Mucosa of descending colon (tissue), 3 donors: Measurements from ENCODE around the gene LYST. TPM values are rescaled to one million over a fixed set of nuclear protein-coding genes. Genes with fewer than 3 reads are reported as not detected.

ENCODE experiments used
- ATAC-seq: fragments of 200-7000 bp; cut with Tn5 transposase; one replicate; pipeline ENCODE4 v1.9.1; 2020; ENCODE audit warnings: mild to moderate bottlenecking, moderate library complexity
- DNase-seq, 3 donors: peaks; one replicate each; pipeline ENCODE4 v3.0.0-alpha.2; 2020
- H3K36me3 ChIP-seq: fragments of 200-600 bp; one replicate; pipeline ENCODE4 v1.8.0; 2021; ENCODE audit warnings: low read depth, mild to moderate bottlenecking
- H3K4me1 ChIP-seq: fragments of 200-600 bp; one replicate; pipeline ENCODE4 v1.8.0; 2021; ENCODE audit warnings: low read depth, mild to moderate bottlenecking
- H3K4me3 ChIP-seq: fragments of 200-600 bp; one replicate; pipeline ENCODE4 v1.8.0; 2021; ENCODE audit warnings: mild to moderate bottlenecking
- H3K9me3 ChIP-seq: fragments of 200-600 bp; one replicate; pipeline ENCODE4 v1.8.0; 2021; ENCODE audit warnings: mild to moderate bottlenecking
- intact Hi-C, 2 donors: fragments of 100-400 bp; cut with DNase I in 1 of 2; cut with micrococcal nuclease in 1 of 2; formaldehyde crosslinking; loops; one replicate each; pipeline versions ENCODE4 v1.11.0 to v1.11.1; 2022; cut with DNase I, micrococcal nuclease
- total RNA-seq, 3 donors: library from RNA; stranded (reverse); fragmentation: NEBNext Ultra II Directional in 2 of 3; extraction: Animal tissue kit (Norgen Biotek cat#: 25700) in 2 of 3; gene quantifications; one replicate each; pipeline versions ENCODE4 v1.2.1 to v1.2.4, GENCODE V29; 2021 to 2023
- TF ChIP-seq, protein P1 (sequence below): fragments of 200-600 bp; IDR thresholded peaks from one replicate; pipeline ENCODE4 v1.8.0; 2022; ENCODE audit warnings: antibody characterized with exemption, mild to moderate bottlenecking
- donor health status: DM: no; HTN: no; CAD: no; lungs with moderate emphysema.
- donor health status: DM: no; HTN: no; CAD: no.
- donor health status: DM: no; HTN: yes; CAD: no.

The LYST gene
- total RNA-seq, 3 donors from 2014 or later, result 24.0 to 32.3 (median 26.7) TPM

DNA sequence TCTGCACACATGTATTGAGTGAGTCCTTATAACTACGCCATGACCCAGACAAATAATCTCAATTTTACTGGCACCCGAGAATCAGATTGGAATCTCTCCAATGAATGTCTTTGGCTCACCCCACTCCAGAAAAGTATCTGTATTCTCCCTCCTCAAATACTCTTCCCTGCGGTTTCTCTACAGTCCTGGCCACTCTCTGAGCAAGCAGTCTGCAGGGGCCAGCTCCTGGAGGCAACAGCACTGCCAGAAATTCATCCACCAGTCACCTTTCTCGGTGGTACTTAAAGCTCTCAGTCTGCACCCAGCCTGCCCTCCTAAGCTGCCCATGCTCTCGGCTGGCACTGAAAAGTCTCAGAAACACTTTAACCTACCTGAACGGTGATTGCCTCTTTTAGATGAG, 16.1 kb upstream of the LYST start:
- no peak for DNase-seq
- Histone ChIP-seq H3K9me3 (no peaks in the 10 kb centered on the region), H3K36me3 (no peaks in the 10 kb centered on the region), H3K4me3 (no peak overlapping the region), H3K4me1 (peaks cover 7% of the 10 kb centered on the region)
- TF ChIP-seq, protein P1, sequence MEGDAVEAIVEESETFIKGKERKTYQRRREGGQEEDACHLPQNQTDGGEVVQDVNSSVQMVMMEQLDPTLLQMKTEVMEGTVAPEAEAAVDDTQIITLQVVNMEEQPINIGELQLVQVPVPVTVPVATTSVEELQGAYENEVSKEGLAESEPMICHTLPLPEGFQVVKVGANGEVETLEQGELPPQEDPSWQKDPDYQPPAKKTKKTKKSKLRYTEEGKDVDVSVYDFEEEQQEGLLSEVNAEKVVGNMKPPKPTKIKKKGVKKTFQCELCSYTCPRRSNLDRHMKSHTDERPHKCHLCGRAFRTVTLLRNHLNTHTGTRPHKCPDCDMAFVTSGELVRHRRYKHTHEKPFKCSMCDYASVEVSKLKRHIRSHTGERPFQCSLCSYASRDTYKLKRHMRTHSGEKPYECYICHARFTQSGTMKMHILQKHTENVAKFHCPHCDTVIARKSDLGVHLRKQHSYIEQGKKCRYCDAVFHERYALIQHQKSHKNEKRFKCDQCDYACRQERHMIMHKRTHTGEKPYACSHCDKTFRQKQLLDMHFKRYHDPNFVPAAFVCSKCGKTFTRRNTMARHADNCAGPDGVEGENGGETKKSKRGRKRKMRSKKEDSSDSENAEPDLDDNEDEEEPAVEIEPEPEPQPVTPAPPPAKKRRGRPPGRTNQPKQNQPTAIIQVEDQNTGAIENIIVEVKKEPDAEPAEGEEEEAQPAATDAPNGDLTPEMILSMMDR, result no peak
- intact Hi-C loops, result no loop called here
- no peak for ATAC-seq

DNA sequence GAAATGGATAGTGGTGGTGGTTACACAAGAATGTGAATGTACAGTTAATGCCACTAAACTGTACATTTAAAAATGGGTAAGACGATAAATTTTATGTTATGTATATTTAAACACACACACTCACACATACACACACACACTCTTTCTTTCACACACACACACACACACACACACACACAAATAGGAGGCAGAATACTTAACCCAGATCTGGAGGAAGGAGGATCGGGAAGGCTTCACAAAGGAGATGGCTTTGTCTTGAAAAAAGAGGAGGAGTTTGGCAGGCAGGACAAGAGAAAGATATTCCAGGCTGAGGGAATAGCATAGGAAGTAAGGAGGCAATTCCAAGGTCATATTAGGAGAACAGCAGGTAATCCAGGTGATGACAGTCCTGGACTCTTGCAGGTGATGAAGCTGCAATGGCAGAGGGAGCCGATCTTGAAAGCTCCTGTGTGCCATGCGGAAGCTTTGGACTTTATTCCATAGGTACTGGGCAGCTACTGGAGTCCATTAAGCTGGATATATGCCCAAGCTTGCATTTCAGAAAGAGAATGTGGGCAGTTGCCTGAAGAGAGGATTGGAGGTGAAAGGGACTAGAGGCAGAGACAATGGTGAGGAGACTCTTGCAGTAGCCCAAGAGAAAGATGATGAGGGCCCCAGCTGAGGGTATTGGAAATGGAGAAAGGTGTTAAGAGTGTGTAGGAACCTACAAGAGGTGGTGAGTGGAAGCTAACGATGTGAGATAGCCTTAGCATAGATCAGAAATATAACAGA, 15.4 kb upstream of the LYST start:
- Histone ChIP-seq H3K36me3 (no peaks in the 10 kb centered on the region), H3K4me3 (no peak overlapping the region), H3K4me1 (peaks cover 7% of the 10 kb centered on the region), H3K9me3 (no peaks in the 10 kb centered on the region)
- TF ChIP-seq, protein P1, result no peak
- no peak for DNase-seq
- intact Hi-C loops, result no loop called here
- ATAC-seq, result no peak

DNA sequence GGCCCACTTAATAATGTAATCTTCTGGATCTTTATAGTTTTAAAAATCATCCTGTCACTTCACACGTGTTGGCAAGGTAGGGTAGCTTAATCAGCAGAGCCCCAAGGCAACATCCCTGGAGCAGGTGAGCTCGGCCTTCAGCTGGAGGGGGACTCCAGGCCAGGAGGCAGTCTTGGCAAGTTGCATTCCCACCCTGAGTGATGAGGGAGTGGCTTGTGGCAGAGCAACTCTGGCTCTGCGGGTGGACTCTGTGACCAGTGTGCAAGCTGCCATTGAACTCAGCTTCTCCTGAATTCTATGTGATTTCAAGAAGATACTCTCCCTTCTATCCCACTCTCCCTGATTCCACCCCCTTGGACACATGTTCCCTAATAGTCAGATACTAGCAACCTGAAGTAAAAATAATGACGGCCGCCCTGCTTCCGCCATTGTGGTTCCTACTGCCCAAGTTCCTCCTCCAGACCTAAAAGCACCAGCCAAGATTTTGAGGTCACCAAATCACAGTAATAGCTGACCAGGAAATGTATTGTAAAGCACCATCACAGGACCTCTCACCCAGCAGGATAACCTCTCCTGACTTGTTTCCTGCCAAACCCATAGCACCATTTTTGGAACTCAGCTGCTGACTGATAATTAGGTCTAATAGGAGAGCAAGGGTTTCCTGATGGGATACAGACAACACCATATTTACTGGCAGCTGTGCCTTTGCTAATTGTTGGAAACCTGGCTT, 11.5 kb upstream of the LYST start:
- ATAC-seq (peak; percentile 12), DNase-seq (no peak)
- Histone ChIP-seq H3K36me3 (no peaks in the 10 kb centered on the region), H3K4me1 (peaks cover 4% of the 10 kb centered on the region), H3K4me3 (no peak overlapping the region), H3K9me3 (no peaks in the 10 kb centered on the region)
- TF ChIP-seq, protein P1, result no peak
- intact Hi-C loops, result no loop called here

DNA sequence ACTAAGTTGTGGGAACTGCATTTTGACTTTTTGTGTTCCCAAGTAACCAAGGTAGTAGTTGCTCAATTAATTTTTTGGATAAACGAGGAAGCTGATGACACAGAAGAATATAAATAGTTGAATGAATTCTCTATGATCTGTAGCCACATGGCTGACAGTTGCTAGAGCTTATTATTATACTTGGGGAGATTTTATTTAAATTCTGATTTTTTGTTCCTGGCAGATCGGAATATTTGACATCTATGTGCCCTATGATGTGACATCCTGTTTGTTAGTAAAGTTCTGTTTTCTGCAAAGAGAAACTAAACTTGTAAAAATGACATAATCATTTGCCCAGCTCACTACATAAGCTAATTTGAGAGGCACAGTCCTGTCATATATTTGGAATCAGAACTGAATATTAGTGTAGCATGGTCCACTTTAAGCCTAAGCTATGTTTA, 9.7 kb upstream of the LYST start:
- no peak for ATAC-seq
- H3K4me1 ChIP-seq, result peaks cover 4% of the 10 kb centered on the region
- H3K9me3 ChIP-seq, result no peaks in the 10 kb centered on the region
- TF ChIP-seq, protein P1, result no peak
- H3K36me3 ChIP-seq, result no peaks in the 10 kb centered on the region
- intact Hi-C loops, result no loop called here
- no peak overlapping the region for H3K4me3 ChIP-seq
- no peak for DNase-seq

DNA sequence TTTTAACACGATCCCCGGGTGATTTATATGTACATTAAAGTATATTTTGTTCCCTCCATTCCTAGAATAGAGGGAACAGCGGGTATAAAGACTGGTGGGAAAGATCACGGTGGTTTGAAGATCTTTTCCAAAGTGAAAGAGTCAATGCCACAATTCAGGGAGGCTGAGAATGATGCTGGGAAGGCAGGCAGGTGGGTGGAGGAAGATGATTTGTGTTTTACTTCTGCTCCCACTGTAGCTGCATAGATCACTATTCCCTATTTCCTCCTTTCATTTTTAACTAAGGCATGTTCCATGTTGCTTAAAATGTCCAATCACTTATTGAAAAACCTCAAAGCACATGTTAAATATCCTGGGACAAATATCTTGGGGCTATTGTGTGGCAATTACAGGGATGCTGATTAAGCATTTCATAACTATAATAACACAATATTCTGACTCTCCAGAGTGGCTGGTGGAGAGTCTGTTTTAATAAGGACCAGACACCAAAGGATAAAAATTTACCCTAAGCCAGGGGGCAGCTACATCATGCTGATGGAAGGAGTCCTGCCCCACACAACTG, 8.4 kb upstream of the LYST start:
- intact Hi-C loops, result no loop called here
- no peaks in the 10 kb centered on the region for H3K9me3 ChIP-seq
- peaks cover 4% of the 10 kb centered on the region for H3K4me1 ChIP-seq
- H3K36me3 ChIP-seq, result no peaks in the 10 kb centered on the region
- H3K4me3 ChIP-seq, result no peak overlapping the region
- no peak for ATAC-seq
- TF ChIP-seq, protein P1, result no peak
- DNase-seq, result no peak
